Tibial artery (tissue), 4 donors: ENCODE data around the gene CALN1.

ENCODE experiments used
- DNase-seq, 2 donors: peaks; one replicate each; pipeline ENCODE4 v3.0.0-alpha.2; 2019
- H3K27ac ChIP-seq, 2 donors: fragments of 200-600 bp; sonication (generic) in 1 of 2; 1 replicate in 1 of 2; 2 replicates in 1 of 2; pipeline ENCODE4 v1.5.1; 2018 to 2019; ENCODE audit warnings: mild to moderate bottlenecking in 1 of 2
- H3K27me3 ChIP-seq, 2 donors: fragments of 200-600 bp; sonication (generic) in 1 of 2; one replicate each; pipeline versions ENCODE4 v1.5.1 to v1.6.0; 2016 to 2019
- H3K36me3 ChIP-seq, 3 donors: fragments of 200-600 bp; sonication (generic) in 2 of 3; one replicate each; pipeline ENCODE4 v1.5.1; 2016 to 2019; ENCODE audit warnings: mild to moderate bottlenecking in 2 of 3
- H3K4me1 ChIP-seq, 4 donors: fragments of 200-600 bp; sonication (generic) in 2 of 4; 1 replicate in 3 of 4; 2 replicates in 1 of 4; pipeline ENCODE4 v1.5.1; 2016 to 2019
- H3K4me3 ChIP-seq, 2 donors: fragments of 200-600 bp; sonication (generic) in 1 of 2; 1 replicate in 1 of 2; 2 replicates in 1 of 2; pipeline ENCODE4 v1.5.1; 2018 to 2019; ENCODE audit warnings: mild to moderate bottlenecking in 2 of 2
- H3K9me3 ChIP-seq, 3 donors: fragments of 200-600 bp; sonication (generic) in 1 of 3; one replicate each; pipeline ENCODE4 v1.5.1; 2016 to 2019
- CTCF ChIP-seq, 2 experiments: fragments of 200-600 bp in 1 of 2; fragments of 450-650 bp in 1 of 2; IDR thresholded peaks; one replicate each; pipeline ENCODE4 v1.5.1; 2017 to 2019; ENCODE audit warnings: antibody characterized with exemption in 2 of 2, mild to moderate bottlenecking in 1 of 2, moderate library complexity in 1 of 2
- intact Hi-C: fragments of 100-400 bp; cut with DNase I; formaldehyde crosslinking; loops from one replicate; pipeline ENCODE4 v1.15.0; 2023; ENCODE audit warnings: low total_unique reads

Gene CALN1

GRCh38 chr7:72416846-72417245 lies 4.7 kb upstream of the CALN1 start:
- Histone ChIP-seq H3K4me1 (no peaks in the 10 kb centered on the region), H3K9me3 (peaks cover 0 to 15% (median 0%) of the 10 kb centered on the region in 3 donors), H3K4me3 (no peak overlapping the region), H3K27ac (no peak overlapping the region), H3K27me3 (no peaks in the 10 kb centered on the region), H3K36me3 (no peaks in the 10 kb centered on the region)
- no peak for TF ChIP-seq CTCF (IDR thresholded peaks at IDR 0.05)
- intact Hi-C loops: no loop called here
- DNase-seq: no peak

DNA sequence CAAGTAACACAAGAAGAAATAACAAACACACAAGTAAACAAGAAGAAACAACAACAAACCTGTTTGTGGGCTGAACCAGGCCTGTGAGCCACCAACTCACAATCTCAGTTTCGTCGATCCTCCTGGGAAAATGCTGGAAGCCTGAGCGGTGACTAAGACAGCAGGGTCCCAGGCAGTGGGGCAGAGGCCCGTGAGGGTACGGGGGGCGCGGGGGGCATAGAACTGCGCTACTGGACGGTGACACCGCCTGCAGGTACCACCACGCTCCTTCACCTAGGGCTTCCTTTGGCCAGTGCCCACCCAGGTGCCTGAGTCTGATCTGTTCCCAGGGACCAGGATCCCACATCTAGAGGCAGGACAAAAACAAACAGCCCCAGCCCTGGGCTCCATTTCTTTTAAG lies 3.4 kb upstream of the CALN1 start:
- DNase-seq: no peak
- Histone ChIP-seq H3K27me3 (no peaks in the 10 kb centered on the region), H3K36me3 (no peaks in the 10 kb centered on the region), H3K4me1 (no peaks in the 10 kb centered on the region), H3K27ac (no peak overlapping the region), H3K4me3 (no peak overlapping the region), H3K9me3 (peaks cover 0 to 15% (median 0%) of the 10 kb centered on the region in 3 donors)
- intact Hi-C loops: no loop called here
- no peak for TF ChIP-seq CTCF (IDR thresholded peaks at IDR 0.05)

DNA sequence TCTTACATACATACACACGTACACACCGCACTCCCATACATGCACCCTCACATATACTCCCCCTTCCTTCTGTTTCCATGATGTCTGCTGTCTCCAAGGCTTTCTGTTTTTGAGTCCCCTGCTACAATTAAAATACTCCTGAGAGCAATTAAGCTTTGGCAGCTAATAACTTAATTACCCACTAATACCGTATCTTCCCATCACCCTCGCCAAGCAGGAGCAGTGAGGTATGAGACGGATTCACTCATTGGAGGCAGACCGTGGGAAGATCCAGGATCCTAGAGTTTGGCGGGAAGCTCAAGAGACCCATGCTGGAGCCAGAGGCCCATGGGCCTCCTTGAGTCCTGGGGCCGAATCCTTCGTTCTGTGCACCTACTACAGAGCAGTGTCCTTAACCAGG lies 1.7 kb upstream of the CALN1 start:
- intact Hi-C loops: no loop called here
- no peak overlapping the region for H3K4me3 ChIP-seq
- no peaks in the 10 kb centered on the region for H3K36me3 ChIP-seq
- DNase-seq: no peak
- no peaks in the 10 kb centered on the region for H3K27me3 ChIP-seq
- H3K27ac ChIP-seq: no peak overlapping the region
- no peak for TF ChIP-seq CTCF (IDR thresholded peaks at IDR 0.05)
- peaks cover 0 to 1% (median 0%) of the 10 kb centered on the region in 3 donors for H3K9me3 ChIP-seq
- H3K4me1 ChIP-seq: no peaks in the 10 kb centered on the region

- no peak for TF ChIP-seq CTCF (IDR thresholded peaks at IDR 0.05)
- intact Hi-C loops: no loop called here
- no peak for DNase-seq
These were observed 1.2 kb upstream of the CALN1 start for GRCh38 chr7:72413290-72413689.

DNA sequence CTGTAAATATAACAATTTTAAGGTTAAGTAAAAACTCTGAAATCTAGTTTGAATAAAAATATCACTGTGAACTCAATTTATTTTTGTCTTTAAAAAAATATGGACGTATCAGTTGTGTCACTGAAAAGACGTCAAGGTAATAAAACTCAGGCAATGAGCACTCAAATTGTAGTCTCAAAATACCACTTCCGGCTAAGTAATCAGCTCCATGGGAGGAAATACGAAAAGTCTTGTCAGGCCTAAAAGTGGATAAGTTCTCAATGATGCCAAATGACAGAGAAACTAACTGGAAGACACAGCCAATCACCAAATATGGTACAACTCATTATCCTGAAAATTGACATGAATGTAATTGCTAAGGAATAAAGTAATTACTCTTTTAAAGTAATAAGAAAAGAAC lies 719 bp downstream of the CALN1 start:
- H3K9me3 ChIP-seq: peaks cover 0 to 4% (median 0%) of the 10 kb centered on the region in 3 donors
- intact Hi-C loops: no loop called here
- H3K27me3 ChIP-seq: no peaks in the 10 kb centered on the region

More at GRCh38 chr7:72413290-72413689, 1.2 kb upstream of the CALN1 start:
- Histone ChIP-seq H3K27ac (no peak overlapping the region), H3K4me1 (no peaks in the 10 kb centered on the region), H3K9me3 (no peaks in the 10 kb centered on the region), H3K4me3 (no peak overlapping the region), H3K36me3 (no peaks in the 10 kb centered on the region), H3K27me3 (no peaks in the 10 kb centered on the region)

More for the DNA sequence above, 719 bp downstream of the CALN1 start:
- no peaks in the 10 kb centered on the region for H3K4me1 ChIP-seq
- no peak overlapping the region for H3K4me3 ChIP-seq
- no peaks in the 10 kb centered on the region for H3K36me3 ChIP-seq
- TF ChIP-seq CTCF (IDR thresholded peaks at IDR 0.05): no peak
- no peak for DNase-seq
- H3K27ac ChIP-seq: no peak overlapping the region
